Ascending aorta (tissue), 2 donors: ENCODE measurements around the gene IMMP2L. TPM values are rescaled to one million over a fixed set of nuclear protein-coding genes. Genes with fewer than 3 reads are reported as not detected.

ENCODE experiments used
- DNase-seq, 2 donors: peaks; one replicate each; pipeline ENCODE4 v3.0.0-alpha.2; 2019; ENCODE audit warnings: low spot score in 2 of 2
- H3K27ac ChIP-seq, 2 donors: fragments of 200-600 bp; sonication (generic); one replicate each; pipeline ENCODE4 v1.5.1; 2016 to 2017; ENCODE audit warnings: mild to moderate bottlenecking in 1 of 2
- H3K27me3 ChIP-seq: fragments of 200-600 bp; sonication (generic); one replicate; pipeline ENCODE4 v1.5.1; 2017
- H3K36me3 ChIP-seq, 2 donors: fragments of 200-600 bp; sonication (generic); one replicate each; pipeline ENCODE4 v1.5.1; 2016
- H3K4me1 ChIP-seq, 2 donors: fragments of 200-600 bp; sonication (generic); one replicate each; pipeline ENCODE4 v1.5.1; 2016 to 2017; ENCODE audit warnings: mild to moderate bottlenecking in 1 of 2
- H3K4me3 ChIP-seq, 2 donors: fragments of 200-600 bp; sonication (generic); one replicate each; pipeline ENCODE4 v1.5.1; 2016 to 2017; ENCODE audit warnings: mild to moderate bottlenecking in 1 of 2
- H3K9me3 ChIP-seq, 2 donors: fragments of 200-600 bp; sonication (generic); one replicate each; pipeline ENCODE4 v1.5.1; 2016
- CTCF ChIP-seq, 3 experiments: fragments of 200-600 bp in 2 of 3; fragments of 450-650 bp in 1 of 3; sonication (generic) in 2 of 3; IDR thresholded peaks; one replicate each; pipeline ENCODE4 v1.5.1; 2016 to 2019; ENCODE audit warnings: antibody characterized with exemption in 3 of 3, mild to moderate bottlenecking in 1 of 3, moderate library complexity in 1 of 3
- intact Hi-C: fragments of 100-400 bp; cut with DNase I; formaldehyde crosslinking; loops from one replicate; pipeline ENCODE4 v1.15.1; 2023
- total RNA-seq: library from RNA; depleted of rRNA; stranded (reverse); fragments of >200 nt; gene quantifications from one replicate; pipeline ENCODE4 v1.1.0, GENCODE V29; 2016

IMMP2L gene
- total RNA-seq, 1 donor from 2014 or later, result 143 TPM

- Histone ChIP-seq H3K27me3 (no peaks in the 10 kb centered on the region), H3K9me3 (no peaks in the 10 kb centered on the region), H3K36me3 (no peaks in the 10 kb centered on the region), H3K27ac (no peak overlapping the region), H3K4me3 (no peak overlapping the region), H3K4me1 (no peaks in the 10 kb centered on the region)
- no peak for DNase-seq
- intact Hi-C loops, result no loop called here
- no peak for TF ChIP-seq CTCF (IDR thresholded peaks at IDR 0.05)
Observed at GRCh38 chr7:111212857-111213523, 349.3 kb downstream of the IMMP2L start.

DNA sequence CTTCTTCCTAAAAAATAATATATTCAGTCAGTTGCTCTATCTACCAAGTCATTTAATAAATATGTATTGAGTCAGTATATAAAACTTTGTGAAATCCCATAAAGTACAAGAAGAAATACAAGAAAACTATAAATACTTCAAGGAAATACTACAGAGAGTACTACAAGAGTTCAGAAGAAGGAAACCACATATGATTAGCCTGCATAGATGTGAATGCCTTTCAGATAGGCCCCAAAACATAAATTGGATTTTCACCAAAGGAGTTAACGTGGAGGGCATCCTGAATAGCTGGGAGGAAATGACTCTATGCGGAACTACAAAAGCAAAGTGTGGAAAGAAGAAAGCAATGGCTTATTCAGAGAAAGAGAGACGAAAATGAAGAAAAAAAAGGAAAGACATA lies 351.3 kb downstream of the IMMP2L start:
- intact Hi-C loops, result no loop called here
- H3K9me3 ChIP-seq, result no peaks in the 10 kb centered on the region

GRCh38 chr7:111210043-111210442 lies 352.2 kb downstream of the IMMP2L start:
- TF ChIP-seq CTCF (IDR thresholded peaks at IDR 0.05), result no peak
- Histone ChIP-seq H3K4me3 (no peak overlapping the region), H3K27me3 (no peaks in the 10 kb centered on the region), H3K4me1 (no peaks in the 10 kb centered on the region), H3K36me3 (no peaks in the 10 kb centered on the region), H3K9me3 (no peaks in the 10 kb centered on the region), H3K27ac (no peak overlapping the region)
- intact Hi-C loops, result no loop called here
- no peak for DNase-seq

More for the DNA sequence above, 351.3 kb downstream of the IMMP2L start:
- Histone ChIP-seq H3K27me3 (no peaks in the 10 kb centered on the region), H3K27ac (no peak overlapping the region), H3K36me3 (no peaks in the 10 kb centered on the region), H3K4me1 (no peaks in the 10 kb centered on the region), H3K4me3 (no peak overlapping the region)
- no peak for TF ChIP-seq CTCF (IDR thresholded peaks at IDR 0.05)
- DNase-seq, result no peak

GRCh38 chr7:111205251-111205650 lies 357.0 kb downstream of the IMMP2L start:
- no peak overlapping the region for H3K27ac ChIP-seq
- H3K9me3 ChIP-seq, result peaks cover 0 to 9% of the 10 kb centered on the region in 2 donors
- TF ChIP-seq CTCF (IDR thresholded peaks at IDR 0.05), result no peak
- intact Hi-C loops, result no loop called here
- H3K27me3 ChIP-seq, result no peaks in the 10 kb centered on the region
- H3K36me3 ChIP-seq, result no peaks in the 10 kb centered on the region
- H3K4me1 ChIP-seq, result no peaks in the 10 kb centered on the region
- DNase-seq, result no peak
- H3K4me3 ChIP-seq, result no peak overlapping the region

DNA sequence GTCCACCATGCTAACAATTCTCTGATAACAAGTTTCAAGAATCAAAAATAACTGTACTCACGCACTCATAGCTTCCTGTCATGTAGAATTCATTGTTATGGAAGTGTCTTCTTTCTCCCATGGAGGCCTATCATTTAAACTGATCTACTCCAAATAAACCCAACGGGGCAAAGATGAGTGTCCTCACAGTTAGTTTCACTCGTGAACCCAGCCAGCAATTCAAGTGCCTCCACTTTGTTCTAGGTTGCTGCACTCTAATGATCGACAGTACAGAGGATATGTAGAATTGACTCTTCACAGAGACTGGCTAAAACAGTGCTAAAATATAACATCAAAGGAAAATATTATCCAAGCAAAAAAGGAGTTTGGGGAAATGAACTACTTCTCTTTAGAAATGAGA lies 360.0 kb downstream of the IMMP2L start:
- Histone ChIP-seq H3K4me3 (no peak overlapping the region), H3K27ac (no peak overlapping the region), H3K36me3 (no peaks in the 10 kb centered on the region), H3K4me1 (no peaks in the 10 kb centered on the region), H3K27me3 (no peaks in the 10 kb centered on the region), H3K9me3 (peaks cover 0 to 9% of the 10 kb centered on the region in 2 donors)
- intact Hi-C loops, result no loop called here
- TF ChIP-seq CTCF (IDR thresholded peaks at IDR 0.05), result no peak
- no peak for DNase-seq

GRCh38 chr7:111199643-111200042 lies 362.6 kb downstream of the IMMP2L start:
- no peak for DNase-seq
- intact Hi-C loops, result no loop called here
- no peaks in the 10 kb centered on the region for H3K4me1 ChIP-seq
- no peak overlapping the region for H3K27ac ChIP-seq
- no peaks in the 10 kb centered on the region for H3K27me3 ChIP-seq
- no peak overlapping the region for H3K4me3 ChIP-seq
- peaks cover 0 to 9% of the 10 kb centered on the region in 2 donors for H3K9me3 ChIP-seq
- no peak for TF ChIP-seq CTCF (IDR thresholded peaks at IDR 0.05)
- H3K36me3 ChIP-seq, result no peaks in the 10 kb centered on the region
